Vagina (tissue), 2 donors: ENCODE measurements around the gene CRY2.

Experiments used
- CTCF ChIP-seq, 3 experiments: fragments of 450-650 bp in 2 of 3; fragments of 200-600 bp in 1 of 3; sonication (generic) in 1 of 3; IDR thresholded peaks; one replicate each; pipeline ENCODE4 v1.5.1; 2017 to 2019; ENCODE audit warnings: antibody characterized with exemption in 3 of 3, mild to moderate bottlenecking in 2 of 3, moderate library complexity in 2 of 3
- POLR2A ChIP-seq, 2 donors: fragments of 450-650 bp; IDR thresholded peaks; one replicate each; pipeline ENCODE4 v1.6.1; 2017; ENCODE audit warnings: antibody characterized with exemption in 2 of 2, mild to moderate bottlenecking in 2 of 2, moderate library complexity in 2 of 2

- TF ChIP-seq CTCF (IDR thresholded peaks at IDR 0.05) (no peak), POLR2A (IDR thresholded peaks at IDR 0.05) (no peak)
Observed at GRCh38 chr11:45810431-45811108, 36.7 kb upstream of the CRY2 start.
